ENCODE data around the gene EIF5A. TPM values are rescaled to one million over a fixed set of nuclear protein-coding genes. Genes with fewer than 3 reads are reported as not detected.

EIF5A gene
- total and polyA plus RNA-seq, 2 experiments from 2014 or later: 319 to 988 TPM

DNA sequence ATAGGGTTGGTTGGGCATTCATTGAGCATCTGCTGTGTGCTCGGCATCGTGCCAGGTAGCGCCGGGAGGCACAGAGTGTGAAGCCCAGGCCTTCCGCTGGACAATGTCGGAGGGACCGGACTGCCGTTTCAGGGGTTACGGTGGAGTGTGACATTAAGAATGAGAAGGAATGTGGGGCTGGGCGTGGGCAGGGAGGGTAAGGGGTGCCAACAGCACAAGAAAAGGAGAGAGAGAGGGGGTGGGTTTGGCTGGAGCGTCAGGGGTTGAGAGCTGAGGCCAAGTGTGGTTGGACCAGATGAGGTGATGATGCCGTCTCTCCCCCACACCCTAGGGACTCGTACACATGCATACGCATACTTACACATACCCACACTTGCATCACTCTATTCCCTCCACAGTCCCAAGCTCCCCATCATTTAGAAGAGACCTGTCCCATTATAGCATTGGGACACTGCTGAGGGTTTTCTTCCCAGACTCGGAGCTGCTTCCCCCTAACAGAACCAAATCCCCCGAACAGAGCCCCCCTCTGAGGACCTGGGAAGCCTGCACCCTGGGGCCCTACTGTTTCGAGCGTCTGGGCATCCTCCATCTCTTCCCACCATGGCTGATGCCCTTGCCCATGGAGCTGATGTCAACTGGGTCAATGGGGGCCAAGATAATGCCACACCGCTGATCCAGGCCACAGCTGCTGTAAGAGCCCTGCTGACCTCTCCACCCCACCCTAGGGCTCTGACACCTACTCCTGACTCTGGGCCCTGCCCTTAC is 41.2 kb downstream of the EIF5A start:
- peaks cover 13% of the 10 kb centered on the region for H3K4me1 ChIP-seq (ENCODE audit: low read depth)
- no peak overlapping the region for H3K27ac ChIP-seq
- DNase-seq (ENCODE audit: low read depth in 1 of 2, low spot score in 1 of 2): peak in 1 of 2 donors; percentile 62

DNA sequence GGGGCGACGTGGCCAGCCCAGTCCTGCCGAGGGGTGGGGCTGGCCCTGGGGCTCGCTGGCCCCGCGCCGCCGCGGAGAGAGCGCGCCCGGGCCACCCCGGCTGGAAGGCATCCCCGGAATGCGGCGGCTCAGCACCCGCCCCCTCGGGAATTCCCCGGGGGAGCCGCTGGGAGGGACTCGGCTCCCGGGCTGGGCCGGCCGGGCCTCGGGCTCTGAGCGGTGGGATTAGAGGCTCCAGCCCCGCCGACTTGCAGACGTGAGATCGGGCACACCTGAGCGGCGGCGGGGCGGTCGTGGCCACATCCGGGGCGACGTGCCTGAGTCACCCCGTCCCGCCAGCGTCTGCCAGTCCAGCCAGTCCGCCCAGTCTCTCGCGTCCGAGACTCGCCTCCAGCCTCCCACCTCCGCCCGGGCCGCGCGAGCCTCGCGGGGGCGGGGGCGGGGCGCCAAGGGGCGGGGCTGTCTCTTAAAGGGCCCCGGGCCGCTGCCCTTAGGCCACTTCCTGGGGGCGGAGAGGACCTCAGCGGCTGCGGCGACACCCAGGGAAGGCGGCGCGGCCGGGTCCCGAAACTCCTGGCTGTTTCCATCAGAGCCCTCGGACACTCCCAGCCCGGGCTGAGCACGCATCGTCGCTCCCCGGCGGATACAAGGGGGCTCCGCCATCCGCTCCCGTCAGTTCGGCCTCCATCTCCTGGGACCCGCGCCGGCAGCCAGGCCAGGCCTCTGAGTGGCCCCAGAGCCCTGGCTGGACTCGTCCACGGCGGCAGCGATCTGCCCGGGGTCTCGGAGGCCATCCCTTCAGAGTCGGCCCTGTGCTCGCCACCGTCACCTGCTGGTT is 44.5 kb downstream of the EIF5A start, which contains the start of gene KCTD11:
Gene KCTD11, plus strand, starts transcription at position 498 of the 838 bp plus-strand sequence.
- Histone ChIP-seq H3K27ac (peak within 1 kb of the TSS; percentile 97), H3K9me3 (ENCODE audit: low read depth) (no peaks in the 10 kb centered on the region), H3K36me3 (no peaks in the 10 kb centered on the region), H3K4me3 (peak within 1 kb of the TSS; percentile 54), H3K27me3 (no peaks in the 10 kb centered on the region), H3K4me1 (ENCODE audit: low read depth) (peaks cover 13% of the 10 kb centered on the region)
- peak; percentile 94 to 96 for DNase-seq (ENCODE audit: low read depth in 1 of 2, low spot score in 1 of 2)
- TF ChIP-seq, protein P1, sequence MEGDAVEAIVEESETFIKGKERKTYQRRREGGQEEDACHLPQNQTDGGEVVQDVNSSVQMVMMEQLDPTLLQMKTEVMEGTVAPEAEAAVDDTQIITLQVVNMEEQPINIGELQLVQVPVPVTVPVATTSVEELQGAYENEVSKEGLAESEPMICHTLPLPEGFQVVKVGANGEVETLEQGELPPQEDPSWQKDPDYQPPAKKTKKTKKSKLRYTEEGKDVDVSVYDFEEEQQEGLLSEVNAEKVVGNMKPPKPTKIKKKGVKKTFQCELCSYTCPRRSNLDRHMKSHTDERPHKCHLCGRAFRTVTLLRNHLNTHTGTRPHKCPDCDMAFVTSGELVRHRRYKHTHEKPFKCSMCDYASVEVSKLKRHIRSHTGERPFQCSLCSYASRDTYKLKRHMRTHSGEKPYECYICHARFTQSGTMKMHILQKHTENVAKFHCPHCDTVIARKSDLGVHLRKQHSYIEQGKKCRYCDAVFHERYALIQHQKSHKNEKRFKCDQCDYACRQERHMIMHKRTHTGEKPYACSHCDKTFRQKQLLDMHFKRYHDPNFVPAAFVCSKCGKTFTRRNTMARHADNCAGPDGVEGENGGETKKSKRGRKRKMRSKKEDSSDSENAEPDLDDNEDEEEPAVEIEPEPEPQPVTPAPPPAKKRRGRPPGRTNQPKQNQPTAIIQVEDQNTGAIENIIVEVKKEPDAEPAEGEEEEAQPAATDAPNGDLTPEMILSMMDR (IDR thresholded peaks at IDR 0.05; ENCODE audit: low read depth, low read length): no peak

More for the DNA sequence above, 41.2 kb downstream of the EIF5A start:
- no peaks in the 10 kb centered on the region for H3K36me3 ChIP-seq
- no peaks in the 10 kb centered on the region for H3K27me3 ChIP-seq
- TF ChIP-seq, protein P1 (IDR thresholded peaks at IDR 0.05; ENCODE audit: low read depth, low read length): no peak
- H3K4me3 ChIP-seq: no peak overlapping the region
- H3K9me3 ChIP-seq (ENCODE audit: low read depth): no peaks in the 10 kb centered on the region

DNA sequence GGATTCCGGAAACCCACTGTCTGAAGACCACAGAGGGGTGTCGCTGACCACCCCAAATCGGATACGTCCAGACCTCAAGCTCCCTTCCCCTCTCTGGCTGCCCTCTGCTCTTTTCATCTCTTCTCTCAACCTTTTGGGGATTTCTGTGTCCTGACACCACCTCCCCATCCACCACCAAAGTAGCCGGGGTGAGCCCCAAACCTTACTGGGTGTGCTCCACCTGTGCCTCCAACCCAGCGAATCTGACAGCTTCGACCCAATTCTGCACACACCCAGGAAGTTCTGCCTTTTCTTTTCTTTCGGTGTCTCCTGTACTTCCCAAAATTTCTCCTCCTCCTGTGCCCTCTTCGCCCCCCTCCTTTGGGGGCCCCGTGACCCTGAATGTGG is 45.1 kb downstream of the EIF5A start:
- TF ChIP-seq, protein P1 (IDR thresholded peaks at IDR 0.05; ENCODE audit: low read depth, low read length): peak; percentile 52
- Histone ChIP-seq H3K36me3 (no peaks in the 10 kb centered on the region), H3K27ac (peak overlapping the region; percentile 97)

DNA sequence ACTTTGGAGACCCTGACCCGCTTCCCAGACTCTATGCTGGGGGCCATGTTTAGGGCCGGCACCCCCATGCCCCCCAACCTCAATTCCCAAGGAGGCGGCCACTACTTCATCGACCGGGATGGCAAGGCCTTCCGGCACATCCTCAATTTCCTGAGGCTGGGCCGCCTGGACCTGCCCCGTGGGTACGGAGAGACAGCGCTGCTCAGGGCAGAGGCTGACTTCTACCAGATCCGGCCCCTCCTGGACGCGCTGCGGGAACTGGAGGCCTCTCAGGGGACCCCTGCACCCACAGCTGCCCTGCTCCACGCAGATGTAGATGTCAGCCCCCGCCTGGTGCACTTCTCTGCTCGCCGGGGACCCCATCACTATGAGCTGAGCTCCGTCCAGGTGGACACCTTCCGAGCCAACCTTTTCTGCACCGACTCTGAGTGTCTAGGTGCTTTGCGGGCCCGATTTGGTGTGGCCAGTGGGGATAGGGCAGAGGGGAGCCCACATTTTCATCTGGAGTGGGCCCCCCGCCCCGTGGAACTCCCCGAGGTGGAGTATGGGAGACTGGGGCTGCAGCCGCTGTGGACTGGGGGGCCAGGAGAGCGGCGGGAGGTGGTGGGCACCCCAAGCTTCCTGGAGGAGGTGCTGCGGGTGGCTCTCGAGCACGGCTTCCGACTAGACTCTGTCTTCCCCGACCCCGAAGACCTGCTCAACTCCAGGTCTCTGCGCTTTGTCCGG is 45.6 kb downstream of the EIF5A start:
- no peak for DNase-seq (ENCODE audit: low read depth in 1 of 2, low spot score in 1 of 2)
- TF ChIP-seq, protein P1 (IDR thresholded peaks at IDR 0.05; ENCODE audit: low read depth, low read length): no peak
- Histone ChIP-seq H3K27ac (peak overlapping the region; percentile 97), H3K36me3 (no peaks in the 10 kb centered on the region), H3K4me1 (ENCODE audit: low read depth) (peaks cover 11% of the 10 kb centered on the region), H3K9me3 (ENCODE audit: low read depth) (no peaks in the 10 kb centered on the region), H3K4me3 (peak overlapping the region; percentile 54), H3K27me3 (no peaks in the 10 kb centered on the region)

More for the DNA sequence above, 45.1 kb downstream of the EIF5A start:
- Histone ChIP-seq H3K4me1 (ENCODE audit: low read depth) (peaks cover 13% of the 10 kb centered on the region), H3K9me3 (ENCODE audit: low read depth) (no peaks in the 10 kb centered on the region), H3K4me3 (peak overlapping the region; percentile 54), H3K27me3 (no peaks in the 10 kb centered on the region)
- no peak for DNase-seq (ENCODE audit: low read depth in 1 of 2, low spot score in 1 of 2)

DNA sequence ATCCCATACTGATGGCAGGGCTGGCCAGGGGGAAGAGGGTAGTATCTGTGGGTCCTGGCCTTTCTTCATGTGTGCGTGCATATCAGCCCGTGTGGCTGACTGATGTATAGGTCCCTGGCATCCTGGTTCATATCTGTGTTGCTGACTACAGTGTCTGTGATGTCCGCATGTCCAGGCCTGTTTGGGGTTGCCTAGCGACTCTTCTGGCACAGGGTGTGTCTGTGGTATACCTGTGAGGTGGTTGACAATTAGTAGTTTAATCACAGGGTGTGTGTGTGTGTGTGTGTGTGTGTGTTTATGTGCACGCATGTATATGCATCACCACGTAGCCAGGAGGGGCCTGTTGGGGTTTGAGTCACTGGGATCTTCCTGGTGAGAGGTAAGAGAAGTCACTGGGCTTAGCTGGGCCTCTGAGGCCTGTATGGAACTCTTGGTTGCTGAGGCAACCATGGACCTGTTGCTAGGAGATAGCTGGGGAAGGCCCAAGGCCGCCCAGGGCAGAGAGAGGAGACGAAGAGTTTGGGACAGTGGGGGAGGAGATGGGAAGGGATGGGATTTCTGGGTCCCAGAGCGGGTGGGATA is 46.9 kb downstream of the EIF5A start:
- no peak overlapping the region for H3K27ac ChIP-seq
- H3K27me3 ChIP-seq: no peaks in the 10 kb centered on the region
- no peaks in the 10 kb centered on the region for H3K9me3 ChIP-seq (ENCODE audit: low read depth)
- no peak overlapping the region for H3K4me3 ChIP-seq
- H3K36me3 ChIP-seq: no peaks in the 10 kb centered on the region
- peaks cover 11% of the 10 kb centered on the region for H3K4me1 ChIP-seq (ENCODE audit: low read depth)
- DNase-seq (ENCODE audit: low read depth in 1 of 2, low spot score in 1 of 2): peak; percentile 26 to 36
- TF ChIP-seq, protein P1 (IDR thresholded peaks at IDR 0.05; ENCODE audit: low read depth, low read length): no peak

Measured in cardiac muscle cell (in vitro differentiated cells and primary cell).